ENCODE data around the gene TOMM20. TPM values are rescaled to one million over a fixed set of nuclear protein-coding genes. Genes with fewer than 3 reads are reported as not detected.
"Not testable (repeated sequence)": the region's sequence is repeated elsewhere in the genome, so short reads cannot be mapped to it uniquely, and the experiment has no call there.

Gene TOMM20
- total and polyA plus RNA-seq, 12 donors = 40.0 to 113 (median 92.3) TPM

DNA sequence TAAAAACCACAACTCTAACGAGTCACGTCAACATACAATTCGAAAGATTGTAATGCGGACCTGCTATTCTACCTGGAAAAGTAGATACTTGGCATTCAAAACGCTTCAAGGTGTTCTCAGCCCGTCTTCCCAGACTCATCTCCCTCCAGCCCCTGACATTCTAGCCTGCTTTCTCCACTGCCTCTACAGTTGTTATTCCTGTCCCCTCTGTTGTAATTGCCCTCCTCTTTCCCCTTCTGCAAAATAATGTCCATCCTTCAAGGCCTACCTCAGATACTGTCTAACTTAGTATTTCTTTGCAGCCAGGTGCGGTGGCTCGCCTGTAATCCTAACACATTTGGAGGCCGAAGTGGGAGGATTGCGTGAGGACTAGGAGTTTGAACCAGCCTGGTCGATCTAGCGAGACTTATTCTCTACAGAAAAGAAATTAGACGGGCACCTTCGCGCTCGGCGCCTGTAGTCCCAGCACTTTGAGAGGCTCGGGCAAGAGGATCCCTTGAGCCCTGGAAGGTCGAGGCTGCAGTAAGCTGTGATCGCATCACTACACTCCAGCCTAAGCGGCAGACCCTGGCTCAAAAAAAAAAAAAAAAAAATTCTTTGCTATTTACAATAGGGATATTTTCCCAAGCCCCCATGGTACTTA, 33.2 kb upstream of the TOMM20 start:
- intact Hi-C loops (cut with DNase I) = no loop called here
- Histone ChIP-seq H3K4me3 (peak overlapping the region; percentile 65 to 94 (median 82)), H3K4me1 (peaks cover 3 to 39% (median 15%) of the 10 kb centered on the region in 9 donors), H3K9me3 (no peaks in the 10 kb centered on the region), H3K36me3 (peaks cover 0 to 45% (median 11%) of the 10 kb centered on the region in 9 donors), H3K27me3 (no peaks in the 10 kb centered on the region), H3K27ac (peak overlapping the region in 9 of 10 donors; percentile 88 to 93 (median 90))
- WGBS, 2 donors = 65 to 70% methylated on average over 21 of the region's 21 CpGs
- ATAC-seq (peak in 2 of 8 donors; percentile 6 to 10), DNase-seq (no peak)
- no peak for TF ChIP-seq CTCF (IDR thresholded peaks at IDR 0.05)

GRCh38 chr1:235160957-235161684, 32.5 kb upstream of the TOMM20 start, which contains the start of gene RBM34:
Gene RBM34 (minus strand): TSS chr1:235161250. CDS start chr1:235161226, 24 bp downstream.
- DNase-seq (peak; percentile 91 to 93), ATAC-seq (peak; percentile 96 to 99 (median 98))
- Histone ChIP-seq H3K4me1 (peaks cover 3 to 39% (median 15%) of the 10 kb centered on the region in 9 donors), H3K27ac (peak within 1 kb of the TSS; percentile 58 to 93 (median 90)), H3K36me3 (peaks cover 0 to 45% (median 14%) of the 10 kb centered on the region in 9 donors), H3K9me3 (no peaks in the 10 kb centered on the region), H3K4me3 (peak within 1 kb of the TSS; percentile 65 to 94 (median 82)), H3K27me3 (no peaks in the 10 kb centered on the region)
- intact Hi-C loops (cut with DNase I) = no loop called here
- 0% methylated on average over 52 of the region's 52 CpGs for WGBS, 2 donors
- peak in 4 of 9 donors; percentile 26 to 43 (median 39) for TF ChIP-seq CTCF (IDR thresholded peaks at IDR 0.05)

GRCh38 chr1:235160383-235160956, 31.8 kb upstream of the TOMM20 start:
- no peak for TF ChIP-seq CTCF (IDR thresholded peaks at IDR 0.05)
- WGBS, 2 donors = 13 to 15% methylated on average over 14 of the region's 14 CpGs
- no peak for DNase-seq
- intact Hi-C loops (cut with DNase I) = no loop called here
- peak overlapping the region; percentile 65 to 94 (median 82) for H3K4me3 ChIP-seq
- ATAC-seq = peak in 3 of 8 donors; percentile 43 to 60 (median 47)
- H3K36me3 ChIP-seq = peaks cover 0 to 47% (median 14%) of the 10 kb centered on the region in 9 donors
- no peaks in the 10 kb centered on the region for H3K9me3 ChIP-seq
- H3K4me1 ChIP-seq = peaks cover 3 to 39% (median 15%) of the 10 kb centered on the region in 9 donors
- peak overlapping the region; percentile 58 to 93 (median 90) for H3K27ac ChIP-seq
- no peaks in the 10 kb centered on the region for H3K27me3 ChIP-seq

DNA sequence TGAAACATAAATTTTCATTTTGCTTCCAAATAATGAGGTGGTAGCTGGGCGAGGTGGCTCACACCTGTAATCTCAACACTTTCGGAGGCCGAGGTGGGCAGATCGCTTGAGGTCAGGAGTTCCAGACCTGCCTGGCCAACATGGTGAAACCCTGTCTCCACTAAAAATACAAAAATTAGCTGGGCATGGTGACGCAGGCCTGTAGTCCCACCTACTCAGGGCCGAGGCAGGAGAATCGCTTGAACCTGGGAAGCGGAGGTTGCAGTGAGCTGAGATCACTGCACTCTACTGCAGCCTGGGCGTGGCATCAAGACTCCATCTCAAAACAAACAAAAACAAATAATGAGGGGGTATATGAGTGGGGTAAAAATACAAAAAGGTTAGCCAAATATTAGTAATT, 31.3 kb upstream of the TOMM20 start:
- intact Hi-C loops (cut with DNase I); H3K27me3 ChIP-seq; DNase-seq; ATAC-seq; H3K9me3 ChIP-seq: not testable (repeated sequence)
- peaks cover 3 to 39% (median 15%) of the 10 kb centered on the region in 9 donors for H3K4me1 ChIP-seq
- WGBS, 2 donors = 90 to 92% methylated on average over 9 of the region's 9 CpGs
- peak overlapping the region in 2 of 10 donors; percentile 92 to 93 for H3K27ac ChIP-seq
- H3K36me3 ChIP-seq = peaks cover 0 to 52% (median 14%) of the 10 kb centered on the region in 9 donors
- peak overlapping the region in 8 of 10 donors; percentile 65 to 94 (median 86) for H3K4me3 ChIP-seq

DNA sequence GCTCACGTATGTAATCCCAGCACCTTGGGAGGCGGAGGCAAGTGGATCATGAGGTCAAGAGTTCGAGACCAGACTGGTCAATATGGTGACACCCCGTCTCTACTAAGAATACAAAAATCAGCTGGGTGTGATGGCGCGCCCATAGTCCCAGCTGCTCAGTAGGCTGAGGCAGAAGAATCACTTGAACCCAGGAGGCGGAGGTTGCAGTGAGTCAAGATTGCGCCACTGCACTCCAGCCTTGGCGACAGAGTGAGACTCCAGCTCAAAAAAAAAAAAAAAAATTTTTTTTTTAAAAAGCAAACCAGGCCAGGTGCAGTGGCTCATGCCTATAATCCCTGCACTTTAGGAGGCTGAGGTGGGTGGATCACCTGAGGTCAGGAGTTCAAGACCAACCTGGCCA, 30.6 kb upstream of the TOMM20 start:
- H3K27me3 ChIP-seq; H3K9me3 ChIP-seq; H3K4me3 ChIP-seq; ATAC-seq; H3K27ac ChIP-seq; intact Hi-C loops (cut with DNase I); DNase-seq: not testable (repeated sequence)
- peaks cover 0 to 59% (median 14%) of the 10 kb centered on the region in 9 donors for H3K36me3 ChIP-seq
- 90 to 98% methylated on average over 9 of the region's 9 CpGs for WGBS, 2 donors
- peaks cover 3 to 39% (median 15%) of the 10 kb centered on the region in 9 donors for H3K4me1 ChIP-seq
